GM19438 (cell line): Measurements from ENCODE around the gene MPPED1.

ENCODE experiments used
- ATAC-seq: cut with Tn5 transposase; IDR thresholded peaks from one replicate; pipeline ENCODE4 v1.9.1; 2021; ENCODE audit warnings: low read depth; ENCODE audit not compliant: unreplicated experiment

The MPPED1 gene

DNA sequence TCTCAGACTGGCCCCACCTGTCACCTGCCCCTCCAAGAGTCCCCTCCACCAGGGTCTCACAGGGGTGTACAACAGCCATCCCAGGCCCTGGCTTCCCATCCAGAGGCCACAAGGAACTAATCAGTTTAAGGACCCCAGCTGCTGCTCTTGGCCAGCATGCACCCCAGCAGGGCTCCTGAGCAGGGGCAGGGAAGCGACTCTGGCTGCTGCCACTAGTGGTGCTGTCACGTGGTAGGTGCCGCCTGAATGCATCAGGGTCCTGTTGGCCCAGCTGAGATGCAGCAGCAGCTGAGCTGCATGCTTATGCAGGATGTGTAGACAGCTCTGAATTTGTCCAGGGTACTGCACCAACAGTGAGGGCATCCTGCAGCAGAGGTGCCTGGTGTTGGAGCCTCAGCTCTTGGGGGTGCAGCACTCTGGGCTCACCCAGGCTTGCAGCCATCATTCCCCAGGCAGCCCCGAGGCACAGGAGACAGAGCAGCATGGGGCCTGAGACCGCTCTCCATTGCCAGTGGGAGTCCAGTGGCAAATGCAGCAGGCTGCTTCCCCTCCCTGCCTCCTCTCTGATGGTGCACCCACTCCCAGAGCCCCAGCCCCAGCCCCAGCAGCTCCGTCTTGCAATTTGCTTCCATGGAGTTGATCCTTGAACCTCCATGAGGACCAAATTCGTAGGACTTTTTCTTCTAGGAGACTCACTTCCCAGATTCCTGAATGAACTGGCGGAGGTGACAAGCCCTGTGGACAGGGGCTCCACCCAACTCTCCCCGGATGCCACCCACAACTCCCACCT, 98.7 kb downstream of the MPPED1 start:
- no peak for ATAC-seq

DNA sequence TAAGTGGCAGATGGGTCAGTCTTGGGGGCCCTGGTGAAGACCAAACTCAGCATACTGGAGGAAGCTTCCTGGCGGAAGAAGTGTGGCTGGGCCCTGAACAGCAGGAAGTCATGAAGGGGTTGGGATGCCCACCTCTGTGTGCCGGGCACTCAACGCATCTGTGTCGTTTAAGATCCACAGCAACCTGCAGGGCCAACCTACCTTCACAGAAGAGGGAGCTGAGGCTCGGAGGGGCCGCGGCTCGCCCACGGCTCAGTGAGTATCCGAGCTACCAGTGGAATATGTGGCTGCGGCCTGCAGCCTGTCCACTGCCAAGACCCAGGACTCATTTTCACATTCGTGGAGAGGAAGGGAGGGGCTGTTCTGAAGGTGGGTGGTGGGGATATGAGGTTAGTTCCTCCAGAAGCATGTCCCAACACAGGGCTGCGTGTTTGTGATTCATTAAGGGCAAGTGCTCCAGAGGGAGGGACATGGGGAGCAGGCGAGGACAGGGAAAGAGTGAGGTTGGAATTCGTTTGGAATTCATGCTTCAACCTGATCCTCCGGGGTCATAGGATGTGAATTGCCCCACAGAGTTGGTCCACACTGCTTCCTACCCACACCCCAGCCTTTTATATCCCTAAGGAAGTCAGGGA, 99.6 kb downstream of the MPPED1 start:
- no peak for ATAC-seq

DNA sequence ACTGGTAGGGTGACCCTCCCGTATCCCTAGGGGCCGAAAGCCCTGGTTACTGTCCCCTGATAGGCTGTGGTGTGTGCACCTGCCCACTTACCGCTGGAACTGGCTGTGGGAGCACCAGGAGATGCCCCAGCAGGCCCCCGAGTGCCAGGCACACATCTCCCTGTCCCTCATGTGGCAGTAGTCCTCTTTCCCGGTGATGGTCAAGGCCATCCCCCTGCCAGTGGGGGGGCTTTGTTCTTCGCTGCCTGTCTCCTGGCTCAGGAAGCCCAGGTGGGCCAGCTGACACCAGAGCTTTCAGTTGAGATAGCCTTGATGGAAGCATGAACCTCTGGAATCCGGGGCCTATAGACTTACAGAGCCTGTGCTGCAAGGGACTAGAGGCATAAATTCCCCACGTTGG, 100.5 kb downstream of the MPPED1 start:
- no peak for ATAC-seq

DNA sequence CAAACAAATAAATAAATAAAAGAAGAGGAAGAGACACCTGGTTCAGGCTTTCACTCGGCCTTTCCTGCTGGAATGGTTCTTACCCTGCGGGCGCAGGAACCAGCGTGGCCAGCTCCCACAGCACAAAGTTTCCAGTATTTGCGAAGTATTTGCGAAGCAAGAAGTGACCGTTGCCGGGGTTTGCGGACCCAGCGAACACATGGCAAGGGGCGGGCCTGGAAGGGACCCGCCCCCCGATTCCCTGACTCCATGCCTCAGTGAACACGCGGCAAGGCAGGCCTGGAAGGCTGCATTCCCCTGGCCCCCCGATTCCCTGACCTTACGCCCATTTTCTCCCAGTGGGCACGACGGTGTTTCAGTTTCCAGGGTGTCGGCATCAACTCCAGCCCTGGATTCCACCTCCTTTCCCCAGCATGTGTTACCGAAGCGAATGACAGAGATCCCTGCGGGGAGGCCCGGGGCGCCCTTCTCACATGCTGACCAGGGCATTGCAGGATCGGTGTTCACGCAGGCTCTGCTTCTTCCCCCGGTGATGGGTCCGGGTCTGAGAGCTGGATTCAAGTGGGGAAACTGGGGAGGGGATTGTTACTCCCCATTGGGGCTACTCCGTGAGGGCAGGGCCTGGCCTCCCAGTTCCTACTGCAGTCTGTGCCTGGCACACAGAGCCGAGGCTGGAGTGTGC, 102.8 kb downstream of the MPPED1 start:
- no peak for ATAC-seq

DNA sequence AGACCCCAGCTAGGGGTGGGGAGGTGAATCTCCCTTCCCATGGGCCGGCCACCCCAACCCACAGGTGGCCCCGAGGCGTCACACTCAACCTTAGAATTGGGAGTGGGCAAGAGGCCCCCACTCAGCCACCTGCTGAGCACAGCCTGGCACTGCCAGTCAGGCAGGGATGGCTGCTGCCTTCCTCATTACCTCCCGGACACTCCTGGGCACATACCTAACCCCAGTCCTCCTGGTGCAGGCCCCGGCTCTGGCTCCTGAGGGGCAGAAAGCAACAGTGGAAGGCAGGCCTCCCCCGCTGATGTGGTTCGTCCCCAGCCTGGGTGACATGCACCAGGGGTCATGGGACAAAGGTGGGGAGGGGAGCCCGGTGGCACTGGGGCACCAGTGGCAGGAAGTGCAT, 103.6 kb downstream of the MPPED1 start:
- no peak for ATAC-seq

DNA sequence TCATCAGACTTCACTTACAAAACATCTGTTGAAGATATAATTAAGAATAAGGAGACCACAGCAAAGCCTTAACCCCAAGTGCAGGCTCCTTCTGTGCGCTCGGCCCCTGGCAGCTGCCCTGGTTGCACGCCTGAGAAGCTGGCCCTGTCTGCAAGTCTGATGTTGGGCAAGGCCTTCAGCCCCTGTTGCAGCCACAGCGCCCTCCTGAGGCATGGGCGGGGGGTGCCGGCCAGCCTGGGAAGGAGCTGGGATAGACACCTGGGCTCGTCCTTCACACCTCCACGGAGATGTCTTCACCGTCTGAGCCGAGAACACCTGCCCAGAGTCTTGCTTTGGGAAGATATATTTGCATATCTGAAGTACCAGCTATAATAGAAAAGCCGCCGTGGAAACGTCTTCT, 104.1 kb downstream of the MPPED1 start:
- ATAC-seq, result no peak

DNA sequence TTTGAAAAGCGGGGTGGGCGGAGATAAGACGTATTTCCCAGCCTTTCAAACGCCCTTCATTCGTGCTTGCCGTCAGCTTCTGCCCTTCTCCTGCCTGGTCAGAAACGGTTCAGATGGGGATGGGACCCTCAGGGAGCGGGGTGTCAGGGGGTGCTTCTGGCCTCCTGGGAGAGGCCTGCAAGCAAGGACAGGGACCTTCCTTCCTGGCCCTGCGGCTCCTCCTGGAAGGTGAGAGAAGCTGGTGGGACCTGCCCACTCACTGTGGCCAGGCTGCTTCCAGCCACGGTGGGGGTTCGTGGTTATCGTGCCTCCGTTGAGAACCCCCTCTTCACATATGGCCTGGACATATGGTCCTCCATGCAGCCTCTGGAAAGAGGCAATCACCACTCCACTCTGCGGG, 104.6 kb downstream of the MPPED1 start:
- no peak for ATAC-seq

DNA sequence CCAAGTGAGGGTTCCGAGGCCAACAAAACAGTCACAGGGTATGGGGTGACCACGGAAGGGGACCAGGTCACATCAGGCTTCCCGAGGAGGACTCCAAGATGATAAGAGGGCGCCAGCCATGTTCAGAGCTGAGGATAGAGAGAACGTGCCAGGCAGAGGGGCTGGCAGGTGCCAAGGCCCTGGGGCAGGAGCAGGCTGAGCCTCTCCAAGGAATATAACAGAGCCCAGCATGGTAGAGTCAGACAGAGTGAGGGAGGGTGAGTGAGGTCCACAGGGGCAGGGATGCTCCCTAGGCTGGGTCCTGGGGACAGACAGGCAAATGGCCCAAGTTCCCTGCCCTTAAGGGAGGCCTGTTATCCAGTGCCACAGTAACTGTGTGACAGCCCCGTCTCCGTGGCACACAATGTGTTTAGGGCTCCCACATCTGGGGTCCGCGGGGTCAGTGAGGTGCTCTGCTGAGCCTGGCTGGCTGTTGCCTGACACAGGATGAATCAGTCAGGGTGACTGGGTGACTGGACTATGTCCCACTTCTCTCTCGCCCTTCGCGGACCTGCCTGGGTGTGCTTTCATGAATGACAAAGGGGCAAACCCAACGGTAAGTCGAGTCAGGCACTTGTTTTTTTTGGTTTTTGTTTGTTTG, 105.3 kb downstream of the MPPED1 start:
- no peak for ATAC-seq

DNA sequence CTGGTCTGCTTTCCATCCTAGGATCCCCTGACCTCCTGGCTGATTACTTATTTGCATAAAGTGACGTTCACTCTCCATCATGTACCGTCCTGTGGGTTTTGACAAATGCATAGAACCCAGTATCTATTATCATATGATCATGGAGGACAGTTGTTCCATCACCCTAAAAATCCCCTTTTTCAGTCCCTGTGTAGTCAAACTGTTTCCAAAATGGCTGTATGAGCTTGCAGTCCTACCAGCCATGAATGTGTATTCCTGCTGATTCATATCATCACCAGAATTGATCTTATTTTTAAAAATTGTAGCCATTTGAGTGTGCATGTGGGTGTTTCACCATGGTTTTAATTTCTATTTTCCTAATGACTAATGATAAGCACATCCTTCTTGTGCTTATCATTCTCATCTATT, 108.8 kb downstream of the MPPED1 start:
- ATAC-seq, result no peak

DNA sequence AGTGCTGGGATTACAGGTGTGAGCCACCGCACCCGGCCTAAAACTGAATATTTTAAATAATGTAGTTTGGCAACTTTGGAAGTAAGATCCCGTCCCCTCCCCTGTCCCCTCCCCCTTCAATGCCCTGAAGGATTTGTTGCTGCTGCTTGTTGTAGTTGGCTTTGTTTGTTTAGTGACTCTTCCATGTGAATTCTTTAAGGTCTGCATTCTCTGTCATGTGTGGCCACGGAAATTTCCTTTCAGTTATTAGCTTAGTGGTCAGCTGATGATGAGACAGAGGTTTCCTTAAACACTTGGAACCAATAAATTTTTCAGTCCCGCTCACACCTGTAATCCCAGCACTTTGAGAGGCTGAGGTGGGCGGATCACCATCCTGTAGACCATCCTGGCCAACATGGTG, 109.9 kb downstream of the MPPED1 start:
- ATAC-seq, result no peak

DNA sequence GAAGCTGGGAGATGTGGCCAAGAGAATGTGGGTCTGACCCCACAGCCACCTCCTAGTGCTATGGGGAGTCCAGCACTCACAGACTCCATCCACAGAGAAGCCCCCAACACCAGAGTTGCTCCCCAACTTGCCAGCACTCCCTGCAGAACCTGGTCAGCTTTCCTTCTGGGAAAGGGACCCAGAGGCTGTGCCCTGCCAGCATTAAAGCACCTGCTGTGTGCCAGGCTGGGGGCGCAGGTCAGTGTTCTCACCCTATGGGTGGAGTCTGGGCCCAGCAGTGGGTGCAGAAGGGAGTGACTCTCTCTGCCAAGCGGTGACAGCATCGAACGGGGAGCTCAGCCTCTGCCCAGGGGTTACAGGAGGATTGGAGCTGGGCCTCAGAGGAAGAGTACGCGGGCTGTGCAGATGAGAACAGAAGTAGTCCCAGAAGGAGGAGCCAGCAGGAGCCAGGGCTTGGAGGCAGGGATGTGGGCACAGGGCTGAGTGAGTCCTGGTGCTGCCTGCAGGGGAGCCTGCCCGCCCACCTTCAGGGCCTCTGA, 114.4 kb downstream of the MPPED1 start:
- ATAC-seq, result no peak

DNA sequence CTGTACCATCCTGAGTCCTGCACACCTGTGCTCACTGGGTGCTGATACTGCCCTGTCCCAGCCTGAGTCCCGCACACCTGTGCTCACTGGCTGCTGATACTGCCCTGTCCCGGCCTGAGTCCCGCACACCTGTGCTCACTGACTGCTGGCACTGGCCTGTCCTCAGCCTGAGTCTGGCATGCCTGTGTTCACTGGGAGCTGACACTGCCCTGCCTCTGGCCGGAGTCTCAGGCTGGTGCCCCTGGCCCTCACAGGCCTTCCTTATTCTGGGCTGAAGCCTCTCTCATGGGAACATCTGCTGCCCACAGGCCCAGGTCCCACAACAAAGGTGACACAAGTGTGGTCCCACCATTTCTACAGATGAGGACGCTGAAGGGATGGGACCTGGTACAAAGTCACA, 115.1 kb downstream of the MPPED1 start:
- no peak for ATAC-seq

DNA sequence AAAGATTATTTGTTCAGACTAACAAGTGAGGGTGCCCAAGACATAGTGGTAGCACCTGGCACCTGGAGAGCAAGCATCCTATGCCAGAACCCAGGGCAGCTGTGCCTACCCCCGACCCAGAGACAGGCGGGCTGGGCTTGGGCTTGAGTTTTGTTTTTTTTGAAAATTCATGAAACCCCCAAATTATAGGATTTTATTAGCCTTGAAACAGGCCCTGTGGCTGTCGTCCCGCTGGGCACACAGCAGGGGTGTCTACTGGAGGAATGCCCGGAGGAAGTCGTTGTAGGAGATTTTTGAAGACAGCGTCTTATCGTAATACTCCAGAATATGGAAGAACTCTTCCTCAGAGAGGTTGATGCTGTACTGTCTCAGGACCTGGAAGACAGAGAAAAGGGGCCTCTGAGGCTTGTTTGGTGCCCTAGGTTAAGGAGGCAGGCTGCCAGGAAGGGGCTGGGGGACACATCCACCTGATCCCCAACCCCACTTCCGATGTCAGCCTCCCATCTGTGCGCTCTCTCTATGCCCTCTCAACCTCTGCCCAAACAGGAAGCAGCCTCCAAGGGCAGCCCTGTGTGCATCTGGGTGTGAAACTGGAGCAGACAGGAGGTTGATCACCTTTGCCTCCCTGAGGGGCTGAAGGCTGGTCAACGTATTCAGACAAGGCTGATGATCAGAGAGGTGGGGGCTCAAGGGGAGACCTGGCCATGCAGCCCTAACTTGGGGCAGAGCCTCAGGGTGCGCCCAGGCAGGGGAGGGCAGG, 117.0 kb downstream of the MPPED1 start:
- ATAC-seq, result no peak

DNA sequence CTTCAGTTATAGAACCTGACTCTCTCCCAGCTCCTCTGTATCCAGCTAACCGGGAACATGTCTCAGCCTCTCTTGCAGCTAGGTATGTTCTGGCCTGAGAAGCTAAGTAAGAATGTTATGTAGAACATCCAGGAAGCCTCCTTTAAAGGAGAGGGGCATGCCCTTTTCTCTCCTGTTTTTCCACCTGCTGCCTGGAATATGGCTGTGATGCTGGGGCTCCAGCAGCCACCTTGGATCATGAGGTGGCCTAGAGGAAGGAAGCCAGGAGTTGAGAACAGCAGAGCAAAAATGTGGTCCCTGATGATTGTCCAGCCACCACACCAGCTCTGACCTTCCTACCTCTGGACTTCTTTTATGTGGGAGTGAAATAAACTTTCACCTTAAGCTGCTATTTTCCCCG, 117.6 kb downstream of the MPPED1 start:
- ATAC-seq, result no peak

DNA sequence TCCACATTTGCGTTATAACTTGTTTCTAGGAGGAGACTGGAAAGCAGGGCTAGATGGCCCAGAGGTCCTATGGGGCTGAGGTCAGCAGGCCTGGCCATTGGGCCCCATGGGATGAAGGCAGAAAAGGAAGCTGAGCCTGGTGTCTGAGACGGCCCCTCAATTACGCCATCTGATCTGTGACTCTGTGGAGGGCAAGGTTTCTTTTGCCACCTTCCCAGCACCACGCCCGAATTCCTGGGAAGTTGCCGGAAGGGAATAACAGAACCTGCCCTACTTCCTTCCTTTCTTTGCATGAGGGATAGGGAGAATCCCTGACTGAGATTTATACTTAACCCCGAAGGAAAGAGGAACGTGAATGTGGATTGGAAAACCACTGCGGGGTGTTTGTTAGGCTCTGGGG, 118.1 kb downstream of the MPPED1 start:
- ATAC-seq, result no peak

DNA sequence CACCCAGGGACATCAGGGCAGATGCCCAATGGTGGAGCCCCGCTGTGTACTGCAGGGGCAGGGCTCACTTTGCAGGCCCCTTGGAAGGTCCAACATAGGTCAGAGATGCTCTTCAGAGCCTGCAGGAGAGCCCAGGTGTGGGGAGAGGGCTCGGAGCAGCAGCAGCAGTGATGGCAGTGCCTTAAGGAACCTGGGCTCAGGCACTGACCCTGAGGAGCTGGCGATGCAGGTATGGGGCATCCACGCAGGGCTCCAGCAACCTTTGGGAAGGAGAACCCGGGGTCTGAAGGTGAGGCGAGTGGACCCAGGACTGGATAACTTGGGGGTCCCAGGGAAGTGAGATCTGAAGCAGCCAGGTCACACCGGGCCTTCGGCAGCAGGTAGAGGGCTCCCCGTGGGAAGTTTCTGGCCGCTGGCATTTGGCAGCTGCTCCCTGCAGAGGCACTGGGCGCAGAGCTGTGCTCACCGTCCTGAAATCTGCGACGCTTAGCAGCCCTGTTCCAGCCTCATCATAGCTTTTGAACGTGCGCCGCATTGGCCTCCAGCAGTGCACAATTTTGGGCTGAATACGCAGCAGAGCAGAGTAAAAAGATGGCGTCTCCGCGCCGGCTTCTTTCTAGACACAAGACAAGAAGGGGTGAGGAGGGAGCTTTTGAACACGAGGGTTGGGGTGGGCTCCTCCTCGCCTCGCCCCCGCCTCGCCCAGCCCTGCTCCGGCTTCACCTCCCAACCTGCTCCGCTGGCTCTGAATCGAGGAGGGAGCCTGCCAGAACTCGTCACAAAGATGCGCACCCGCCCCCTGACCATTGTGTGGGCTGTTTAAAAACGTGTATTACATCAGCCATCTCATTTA, 118.8 kb downstream of the MPPED1 start:
- ATAC-seq, result no peak

DNA sequence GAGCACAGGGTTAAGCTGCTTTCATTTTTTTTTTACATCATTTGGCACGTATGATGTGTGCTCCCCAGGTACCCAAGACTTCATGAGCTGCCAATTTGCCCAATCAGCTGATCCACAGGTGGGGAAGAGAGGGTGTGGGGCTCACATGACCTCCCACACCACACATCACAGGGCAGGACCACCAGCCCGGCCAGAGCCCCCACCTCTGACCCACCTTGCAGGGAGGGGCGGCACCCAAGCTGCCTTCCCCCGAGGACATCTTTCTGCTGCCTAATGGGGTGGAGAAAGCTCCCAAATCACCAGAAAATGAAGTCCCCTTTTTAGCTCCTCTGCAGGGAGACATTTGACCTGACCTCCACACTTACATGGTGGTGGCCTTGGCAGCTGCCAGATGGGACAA, 119.8 kb downstream of the MPPED1 start:
- ATAC-seq, result no peak

DNA sequence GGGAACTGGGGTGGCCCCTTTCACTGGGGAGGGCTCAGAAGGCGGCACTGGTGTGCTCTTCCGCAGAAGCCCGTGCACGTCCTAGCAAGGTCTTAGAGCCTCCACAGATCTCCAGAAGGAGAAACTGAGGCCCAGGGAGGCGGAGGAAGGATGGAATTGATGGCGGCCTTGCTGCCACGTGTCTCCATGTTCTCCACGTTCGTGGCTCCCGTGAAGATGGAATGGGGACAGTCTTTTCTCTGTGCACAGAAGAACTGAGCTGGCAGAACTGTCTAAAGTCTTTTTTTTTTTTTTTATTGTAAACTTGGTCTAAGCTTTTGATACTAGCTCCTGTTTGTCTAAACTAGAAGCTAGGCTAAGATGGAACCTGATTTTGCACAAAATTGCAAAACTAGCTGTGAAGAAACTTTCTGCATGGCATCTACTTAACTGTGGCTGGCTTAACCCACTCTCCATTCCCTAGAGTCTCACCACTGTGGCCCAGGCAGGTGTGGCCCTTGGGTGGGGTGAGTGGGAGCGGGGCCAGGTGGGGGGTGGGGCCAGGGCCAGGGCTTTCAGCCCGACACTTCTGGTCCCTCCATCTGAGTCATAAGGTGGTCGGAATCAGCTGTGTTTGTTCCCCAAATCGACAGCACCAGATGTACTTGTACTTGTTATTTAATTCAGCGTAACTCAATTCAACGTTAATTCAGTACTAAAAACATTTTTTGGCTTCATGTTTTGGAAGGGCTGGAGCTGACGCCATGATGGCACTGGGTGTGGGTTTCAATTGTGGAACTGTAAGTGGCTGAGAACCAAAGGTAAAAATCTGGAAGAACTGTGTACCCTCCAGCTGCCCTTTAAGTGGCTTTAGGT, 120.7 kb downstream of the MPPED1 start:
- no peak for ATAC-seq

DNA sequence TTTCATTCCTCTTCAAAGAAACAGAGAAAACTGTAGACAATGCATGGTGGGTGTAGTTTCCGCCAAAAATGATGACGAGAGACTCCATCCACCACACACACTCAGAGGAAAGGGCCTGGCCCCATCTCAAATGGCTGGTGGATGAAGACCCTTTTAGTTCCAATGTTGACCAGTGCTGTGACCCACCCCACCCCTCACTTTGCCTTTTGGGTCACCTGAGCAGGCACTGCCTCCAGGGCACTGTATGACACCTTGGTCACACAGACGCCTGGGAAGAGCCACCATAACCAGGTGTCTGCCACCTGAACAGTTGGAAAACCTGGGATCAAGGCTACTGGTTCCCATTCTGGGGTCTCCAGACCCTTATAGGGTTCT, 121.3 kb downstream of the MPPED1 start:
- no peak for ATAC-seq
